Germinal center (tissue), 1 donor: ENCODE measurements around the gene AGAP2.
A peak's percentile ranks its signal among the peaks of the same experiment; 100 is the strongest.
"Not testable (repeated sequence)": the region's sequence is repeated elsewhere in the genome, so short reads cannot be mapped to it uniquely, and the experiment has no call there.

ENCODE experiments used
- DNase-seq: peaks from one replicate; pipeline ENCODE4 v3.0.0; 2012; ENCODE audit warnings: mixed read lengths, low spot score

Gene AGAP2

GRCh38 chr12:57722716-57723629 is 15.6 kb downstream of the AGAP2 start:
- no peak for DNase-seq

GRCh38 chr12:57721846-57722608 is 16.5 kb downstream of the AGAP2 start:
- not testable (repeated sequence) for DNase-seq

DNA sequence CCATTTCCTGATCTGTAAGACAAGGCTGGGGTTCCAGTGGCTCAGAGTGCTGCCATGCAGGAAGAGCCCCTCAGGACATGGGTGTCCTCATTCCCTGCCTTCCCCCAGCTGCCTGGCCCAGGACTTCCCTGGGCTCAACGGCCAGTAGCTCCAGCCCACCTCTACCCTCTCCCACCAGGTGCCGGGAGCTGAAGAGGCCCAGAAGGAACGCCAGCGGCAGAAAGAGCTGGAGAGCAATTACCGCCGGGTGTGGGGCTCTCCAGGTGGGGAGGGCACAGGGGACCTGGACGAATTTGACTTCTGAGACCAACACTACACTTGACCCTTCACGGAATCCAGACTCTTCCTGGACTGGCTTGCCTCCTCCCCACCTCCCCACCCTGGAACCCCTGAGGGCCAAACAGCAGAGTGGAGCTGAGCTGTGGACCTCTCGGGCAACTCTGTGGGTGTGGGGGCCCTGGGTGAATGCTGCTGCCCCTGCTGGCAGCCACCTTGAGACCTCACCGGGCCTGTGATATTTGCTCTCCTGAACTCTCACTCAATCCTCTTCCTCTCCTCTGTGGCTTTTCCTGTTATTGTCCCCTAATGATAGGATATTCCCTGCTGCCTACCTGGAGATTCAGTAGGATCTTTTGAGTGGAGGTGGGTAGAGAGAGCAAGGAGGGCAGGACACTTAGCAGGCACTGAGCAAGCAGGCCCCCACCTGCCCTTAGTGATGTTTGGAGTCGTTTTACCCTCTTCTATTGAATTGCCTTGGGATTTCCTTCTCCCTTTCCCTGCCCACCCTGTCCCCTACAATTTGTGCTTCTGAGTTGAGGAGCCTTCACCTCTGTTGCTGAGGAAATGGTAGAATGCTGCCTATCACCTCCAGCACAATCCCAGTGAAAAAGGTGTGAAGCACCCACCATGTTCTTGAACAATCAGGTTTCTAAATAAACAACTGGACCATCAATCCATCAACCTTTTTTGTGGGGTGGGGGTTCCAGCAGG is 17.6 kb downstream of the AGAP2 start:
- no peak for DNase-seq

GRCh38 chr12:57719777-57720605 is 18.6 kb downstream of the AGAP2 start:
- DNase-seq: no peak

DNA sequence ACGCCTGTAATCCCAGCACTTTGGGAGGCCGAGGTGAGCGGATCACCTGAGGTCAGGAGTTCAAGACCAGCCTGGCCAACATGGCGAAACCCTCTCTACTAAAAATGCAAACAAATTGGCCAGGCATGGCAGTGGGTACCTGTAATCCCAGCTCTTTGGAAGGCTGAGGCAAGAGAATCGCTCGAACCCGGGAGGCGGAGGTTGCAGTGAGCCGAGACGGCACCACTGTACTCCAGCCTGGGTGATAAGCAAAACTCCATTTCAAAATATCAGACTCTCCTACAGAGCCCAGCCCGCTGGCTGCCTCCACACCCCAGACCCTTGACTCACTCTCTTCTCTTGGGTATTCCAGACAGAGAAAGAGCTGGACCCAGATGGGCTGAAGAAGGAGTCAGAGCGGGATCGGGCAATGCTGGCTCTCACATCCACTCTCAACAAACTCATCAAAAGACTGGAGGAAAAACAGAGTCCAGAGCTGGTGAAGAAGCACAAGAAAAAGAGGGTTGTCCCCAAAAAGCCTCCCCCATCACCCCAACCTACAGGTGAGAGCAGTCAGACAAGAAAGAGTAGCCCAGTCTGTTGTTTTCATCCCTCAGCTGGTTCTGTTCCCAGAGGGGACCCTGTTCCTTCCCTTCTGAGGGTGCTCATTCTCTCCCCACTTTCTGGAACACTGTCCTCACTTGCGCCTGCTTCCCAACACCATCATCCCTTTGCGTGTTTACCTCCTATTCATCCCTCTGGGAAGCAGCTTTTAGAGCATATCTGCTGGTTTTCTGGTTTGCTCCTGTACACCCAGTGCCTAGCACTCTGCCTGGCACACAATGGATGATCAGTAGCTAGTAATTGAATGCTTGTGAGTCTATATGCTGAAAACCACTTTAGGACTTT is 19.7 kb downstream of the AGAP2 start:
- no peak for DNase-seq

DNA sequence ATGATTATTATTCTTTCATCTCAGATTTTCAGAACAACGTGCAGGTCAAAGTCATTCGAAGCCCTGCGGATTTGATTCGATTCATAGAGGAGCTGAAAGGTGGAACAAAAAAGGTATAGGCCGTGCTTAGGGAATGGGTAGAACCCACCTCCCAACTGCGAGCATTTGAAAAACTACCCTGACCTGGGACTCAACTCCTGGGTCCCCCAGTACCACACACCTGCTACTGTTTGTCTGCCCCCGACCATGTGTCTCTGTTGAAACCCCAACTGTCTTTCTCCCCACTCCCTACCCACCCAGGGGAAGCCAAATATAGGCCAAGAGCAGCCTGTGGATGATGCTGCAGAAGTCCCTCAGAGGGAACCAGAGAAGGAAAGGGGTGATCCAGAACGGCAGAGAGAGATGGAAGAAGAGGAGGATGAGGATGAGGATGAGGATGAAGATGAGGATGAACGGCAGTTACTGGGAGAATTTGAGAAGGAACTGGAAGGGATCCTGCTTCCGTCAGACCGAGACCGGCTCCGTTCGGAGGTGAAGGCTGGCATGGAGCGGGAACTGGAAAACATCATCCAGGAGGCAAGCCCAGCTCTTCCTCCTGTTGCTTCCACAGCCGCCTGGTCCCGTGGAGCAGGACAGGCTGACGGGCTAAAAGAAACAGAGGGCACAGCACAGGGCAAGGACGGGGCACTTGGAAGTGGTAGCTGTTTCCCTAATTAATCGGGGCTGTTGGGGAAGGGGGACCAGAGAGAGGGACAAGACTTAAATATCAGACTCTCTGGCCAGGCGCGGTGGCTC is 20.5 kb downstream of the AGAP2 start:
- DNase-seq: no peak

- no peak for DNase-seq
Measured at GRCh38 chr12:57717131-57717530, 21.4 kb downstream of the AGAP2 start.

- DNase-seq: no peak
Measured at GRCh38 chr12:57716305-57716704, 22.2 kb downstream of the AGAP2 start.

- no peak for DNase-seq
Measured at GRCh38 chr12:57715786-57716185, 22.8 kb downstream of the AGAP2 start.

GRCh38 chr12:57715036-57715748 is 23.4 kb downstream of the AGAP2 start:
- peak; percentile 79 for DNase-seq

GRCh38 chr12:57713209-57713608 is 25.3 kb downstream of the AGAP2 start:
- no peak for DNase-seq

GRCh38 chr12:57712701-57713100 is 25.8 kb downstream of the AGAP2 start:
- DNase-seq: no peak

DNA sequence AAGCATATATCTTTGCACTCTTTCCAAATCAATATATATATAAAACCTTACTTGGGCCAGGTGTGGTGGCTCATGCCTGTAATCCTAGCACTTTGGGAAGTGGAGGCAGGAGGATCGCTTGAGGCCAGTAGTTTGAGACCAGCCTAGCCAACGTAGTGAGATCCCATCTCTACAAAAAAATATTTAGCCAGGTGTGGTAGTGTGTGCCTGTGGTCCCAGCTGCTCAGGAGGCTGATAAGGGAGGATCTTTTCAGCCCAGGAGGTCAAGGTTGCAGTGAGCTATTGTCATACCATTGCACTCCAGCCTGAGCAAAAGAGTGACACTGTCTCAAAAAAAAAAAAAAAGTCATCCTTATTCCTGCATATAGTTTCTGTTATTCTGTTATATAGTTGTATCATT is 30.2 kb downstream of the AGAP2 start:
- no peak for DNase-seq

DNA sequence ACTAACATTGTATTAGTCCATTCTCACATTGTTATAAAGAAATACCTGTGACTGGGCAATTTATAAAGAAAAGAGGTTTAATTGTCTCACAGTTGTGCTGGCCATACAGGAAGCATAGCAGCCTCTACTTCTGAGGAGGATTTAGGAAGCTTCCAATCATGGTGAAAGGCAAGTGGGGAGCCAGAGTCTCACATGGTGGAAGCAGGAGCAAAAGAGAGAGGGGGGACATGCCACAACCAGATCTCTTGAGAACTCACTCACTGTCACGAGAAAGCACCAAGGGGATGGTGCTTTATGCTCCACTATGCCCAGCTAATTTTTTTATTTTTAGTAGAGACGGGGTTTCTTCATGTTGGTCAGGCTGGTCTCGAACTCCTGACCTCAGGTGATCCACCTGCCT is 31.3 kb downstream of the AGAP2 start:
- no peak for DNase-seq

- DNase-seq: no peak
Measured at GRCh38 chr12:57700317-57700716, 38.2 kb downstream of the AGAP2 start.

DNA sequence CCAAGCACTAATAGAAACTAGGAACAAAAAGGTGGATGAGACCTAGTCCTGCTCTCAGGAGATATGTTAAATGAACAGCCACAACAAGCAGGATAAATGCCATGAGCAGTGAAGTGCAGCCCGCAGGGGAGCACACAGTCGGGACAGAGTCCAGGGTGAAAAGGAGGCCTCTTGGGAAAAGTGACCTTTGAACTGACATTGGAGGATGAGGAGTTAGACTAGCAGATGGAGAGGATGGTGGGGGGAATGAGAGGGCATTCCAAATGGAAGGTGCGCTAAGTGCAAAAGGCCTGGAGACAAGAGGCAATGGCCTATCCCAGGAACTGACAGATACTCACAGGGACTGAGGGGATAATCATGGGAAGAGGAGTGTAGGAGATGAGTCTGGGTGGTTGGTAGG is 40.1 kb downstream of the AGAP2 start:
- no peak for DNase-seq

GRCh38 chr12:57697076-57697475 is 41.5 kb downstream of the AGAP2 start:
- no peak for DNase-seq

- no peak for DNase-seq
Measured at GRCh38 chr12:57695770-57696432, 42.6 kb downstream of the AGAP2 start.
